Measurements from ENCODE around the gene TFF1.

TFF1 gene

GRCh38 chr21:42350927-42351426 is 15.4 kb downstream of the TFF1 start, which contains the start of gene TFF2:
Gene TFF2, minus strand, starts transcription at chr21:42350994. Its CDS starts 37 bp downstream, at chr21:42350957.
- TF ChIP-seq EZH2phosphoT487 (IDR thresholded peaks at IDR 0.05; ENCODE audit: borderline replicate concordance) (no peak), CTCF (conservative IDR thresholded peaks at IDR 0.05; ENCODE audit: low read length) (no peak)
- no peaks in the 10 kb centered on the region for H4K20me1 ChIP-seq (ENCODE audit: insufficient read depth, low read length, poor library complexity, severe bottlenecking)
- H3K4me1 ChIP-seq (ENCODE audit: insufficient read depth, low read length, poor library complexity, severe bottlenecking): peaks cover 4% of the 10 kb centered on the region
- H3F3A ChIP-seq (ENCODE audit: low read depth): no peaks in the 10 kb centered on the region
- no peak within 1 kb of the TSS for H3K9ac ChIP-seq (ENCODE audit: low read depth, low read length, poor library complexity, severe bottlenecking)
- H3K9me3 ChIP-seq (ENCODE audit: insufficient read depth, low read depth, low read length): 0 out of 2 replicates have a peak, but pooled peaks cover 3% of the 10 kb centered on the region
- H3K79me2 ChIP-seq (ENCODE audit: insufficient read depth, low read length): no peaks in the 10 kb centered on the region
- H3K27me3 ChIP-seq (ENCODE audit: insufficient read depth, low read length, poor library complexity, severe bottlenecking): no peaks in the 10 kb centered on the region
- no peak within 1 kb of the TSS for H3K4me2 ChIP-seq (ENCODE audit: low read depth, low read length, poor library complexity, severe bottlenecking)
- H3K9me2 ChIP-seq (replicated peaks; ENCODE audit: low read depth, low read length): no peaks in the 10 kb centered on the region
- H2AFZ ChIP-seq (ENCODE audit: low read length): no peak within 1 kb of the TSS
- H3K36me3 ChIP-seq (ENCODE audit: insufficient read depth, low read length): no peaks in the 10 kb centered on the region
- H3K4me3 ChIP-seq (ENCODE audit: low read length, poor library complexity, severe bottlenecking): no peak within 1 kb of the TSS

GRCh38 chr21:42350318-42350910 is 15.9 kb downstream of the TFF1 start:
- no peak overlapping the region for H3K4me2 ChIP-seq (ENCODE audit: low read depth, low read length, poor library complexity, severe bottlenecking)
- H3F3A ChIP-seq (ENCODE audit: low read depth): no peaks in the 10 kb centered on the region
- peaks cover 4% of the 10 kb centered on the region for H3K4me1 ChIP-seq (ENCODE audit: insufficient read depth, low read length, poor library complexity, severe bottlenecking)
- TF ChIP-seq EZH2phosphoT487 (IDR thresholded peaks at IDR 0.05; ENCODE audit: borderline replicate concordance): no peak
- no peak for TF ChIP-seq CTCF (conservative IDR thresholded peaks at IDR 0.05; ENCODE audit: low read length)
- H3K9me3 ChIP-seq (ENCODE audit: insufficient read depth, low read depth, low read length): 0 out of 2 replicates have a peak, but pooled peaks cover 3% of the 10 kb centered on the region
- no peaks in the 10 kb centered on the region for H3K79me2 ChIP-seq (ENCODE audit: insufficient read depth, low read length)
- H3K27me3 ChIP-seq (ENCODE audit: insufficient read depth, low read length, poor library complexity, severe bottlenecking): no peaks in the 10 kb centered on the region
- H3K4me3 ChIP-seq (ENCODE audit: low read length, poor library complexity, severe bottlenecking): no peak overlapping the region
- H2AFZ ChIP-seq (ENCODE audit: low read length): no peak overlapping the region
- H3K9me2 ChIP-seq (replicated peaks; ENCODE audit: low read depth, low read length): no peaks in the 10 kb centered on the region
- H3K9ac ChIP-seq (ENCODE audit: low read depth, low read length, poor library complexity, severe bottlenecking): no peak overlapping the region
- no peaks in the 10 kb centered on the region for H4K20me1 ChIP-seq (ENCODE audit: insufficient read depth, low read length, poor library complexity, severe bottlenecking)
- H3K36me3 ChIP-seq (ENCODE audit: insufficient read depth, low read length): no peaks in the 10 kb centered on the region

- TF ChIP-seq EZH2phosphoT487 (IDR thresholded peaks at IDR 0.05; ENCODE audit: borderline replicate concordance) (no peak), CTCF (conservative IDR thresholded peaks at IDR 0.05; ENCODE audit: low read length) (no peak)
- Histone ChIP-seq H3K9me3 (ENCODE audit: insufficient read depth, low read depth, low read length) (no peaks in the 10 kb centered on the region), H3K4me3 (ENCODE audit: low read length, poor library complexity, severe bottlenecking) (no peak overlapping the region), H3F3A (ENCODE audit: low read depth) (no peaks in the 10 kb centered on the region), H3K9ac (ENCODE audit: low read depth, low read length, poor library complexity, severe bottlenecking) (no peak overlapping the region), H4K20me1 (ENCODE audit: insufficient read depth, low read length, poor library complexity, severe bottlenecking) (no peaks in the 10 kb centered on the region), H3K79me2 (ENCODE audit: insufficient read depth, low read length) (no peaks in the 10 kb centered on the region), H3K36me3 (ENCODE audit: insufficient read depth, low read length) (no peaks in the 10 kb centered on the region), H3K4me2 (ENCODE audit: low read depth, low read length, poor library complexity, severe bottlenecking) (no peak overlapping the region), H3K27me3 (ENCODE audit: insufficient read depth, low read length, poor library complexity, severe bottlenecking) (no peaks in the 10 kb centered on the region), H2AFZ (ENCODE audit: low read length) (no peak overlapping the region), H3K4me1 (ENCODE audit: insufficient read depth, low read length, poor library complexity, severe bottlenecking) (peaks cover 4% of the 10 kb centered on the region), H3K9me2 (replicated peaks; ENCODE audit: low read depth, low read length) (no peaks in the 10 kb centered on the region)
Observed at GRCh38 chr21:42349420-42350317, 16.7 kb downstream of the TFF1 start.

Measured in Loucy (cell line).